GM19023 (cell line): ENCODE measurements around the gene SHMT2.

Source experiments
- ATAC-seq: cut with Tn5 transposase; IDR thresholded peaks from one replicate; pipeline ENCODE4 v1.9.1; 2021; ENCODE audit warnings: mild to moderate bottlenecking, moderate library complexity; ENCODE audit not compliant: unreplicated experiment

Gene SHMT2

DNA sequence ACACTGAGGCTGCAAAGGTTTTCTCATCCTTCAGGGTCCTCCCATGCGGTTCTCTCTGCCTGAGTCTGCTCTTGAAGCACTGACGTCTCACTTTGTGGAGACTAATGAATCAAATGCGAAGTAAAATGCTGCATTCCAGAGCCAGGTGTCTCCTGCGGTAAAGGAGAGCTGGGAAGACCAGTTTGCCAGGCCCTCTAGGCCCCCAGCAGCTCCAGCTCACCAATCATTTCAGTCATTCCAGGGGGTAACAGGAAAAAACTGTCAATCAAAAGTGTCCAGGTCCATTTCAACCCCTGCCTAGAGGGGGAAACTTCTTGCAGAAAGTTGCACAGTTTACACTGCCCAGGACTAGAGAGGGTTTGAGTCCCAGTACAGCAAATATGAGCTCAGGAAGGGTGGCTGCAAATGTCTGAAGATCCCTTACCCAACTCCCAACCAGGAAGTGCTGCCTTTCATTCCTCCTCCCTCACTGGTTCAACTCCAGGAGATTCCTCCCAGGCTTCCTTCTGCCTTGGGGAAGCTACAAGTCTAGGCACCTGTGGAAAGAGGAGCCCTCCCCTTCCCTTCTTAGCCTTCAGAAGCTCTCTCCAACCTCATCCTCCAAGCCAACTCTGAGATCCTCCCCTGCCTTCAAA is 15.6 kb upstream of the SHMT2 start:
- ATAC-seq, result no peak

DNA sequence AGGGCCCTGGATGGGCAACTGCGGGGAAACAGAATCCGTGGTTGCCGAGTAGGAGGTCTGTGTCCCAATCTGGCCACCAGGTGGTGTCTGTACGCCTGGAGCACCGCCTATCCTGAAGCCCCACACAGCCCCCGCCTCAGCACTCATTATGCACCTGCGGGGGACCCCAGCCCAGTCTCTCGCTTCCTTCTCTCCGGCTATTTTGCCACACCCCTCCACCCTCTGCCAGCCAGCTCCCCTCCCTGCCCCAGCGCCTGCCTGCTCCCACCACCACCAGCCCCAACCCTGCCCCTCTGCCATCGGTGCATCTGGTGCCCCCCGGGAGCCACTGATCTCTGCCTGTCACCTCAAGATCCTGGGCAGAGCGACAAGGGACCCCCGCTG is 15.1 kb upstream of the SHMT2 start:
- ATAC-seq, result no peak

GRCh38 chr12:57215065-57215464 is 14.4 kb upstream of the SHMT2 start:
- ATAC-seq, result no peak

DNA sequence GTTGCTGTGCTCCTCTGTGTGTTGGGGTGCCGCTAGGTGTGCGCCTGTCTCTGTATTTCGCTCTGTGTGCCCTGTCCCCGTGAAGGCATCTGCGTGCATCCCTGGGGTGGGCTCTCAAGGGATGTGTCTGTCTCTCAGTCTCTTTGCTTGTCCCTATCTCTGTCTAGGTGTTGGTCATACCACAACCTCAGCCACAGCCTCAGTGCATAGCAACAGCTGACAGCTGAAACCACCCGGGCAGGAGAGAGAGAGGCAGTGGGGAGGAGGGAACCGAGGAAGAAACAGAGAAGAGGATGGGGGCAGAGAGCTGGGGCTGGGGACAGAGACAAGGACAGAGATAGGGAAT is 13.9 kb upstream of the SHMT2 start:
- peak; percentile 46 for ATAC-seq

DNA sequence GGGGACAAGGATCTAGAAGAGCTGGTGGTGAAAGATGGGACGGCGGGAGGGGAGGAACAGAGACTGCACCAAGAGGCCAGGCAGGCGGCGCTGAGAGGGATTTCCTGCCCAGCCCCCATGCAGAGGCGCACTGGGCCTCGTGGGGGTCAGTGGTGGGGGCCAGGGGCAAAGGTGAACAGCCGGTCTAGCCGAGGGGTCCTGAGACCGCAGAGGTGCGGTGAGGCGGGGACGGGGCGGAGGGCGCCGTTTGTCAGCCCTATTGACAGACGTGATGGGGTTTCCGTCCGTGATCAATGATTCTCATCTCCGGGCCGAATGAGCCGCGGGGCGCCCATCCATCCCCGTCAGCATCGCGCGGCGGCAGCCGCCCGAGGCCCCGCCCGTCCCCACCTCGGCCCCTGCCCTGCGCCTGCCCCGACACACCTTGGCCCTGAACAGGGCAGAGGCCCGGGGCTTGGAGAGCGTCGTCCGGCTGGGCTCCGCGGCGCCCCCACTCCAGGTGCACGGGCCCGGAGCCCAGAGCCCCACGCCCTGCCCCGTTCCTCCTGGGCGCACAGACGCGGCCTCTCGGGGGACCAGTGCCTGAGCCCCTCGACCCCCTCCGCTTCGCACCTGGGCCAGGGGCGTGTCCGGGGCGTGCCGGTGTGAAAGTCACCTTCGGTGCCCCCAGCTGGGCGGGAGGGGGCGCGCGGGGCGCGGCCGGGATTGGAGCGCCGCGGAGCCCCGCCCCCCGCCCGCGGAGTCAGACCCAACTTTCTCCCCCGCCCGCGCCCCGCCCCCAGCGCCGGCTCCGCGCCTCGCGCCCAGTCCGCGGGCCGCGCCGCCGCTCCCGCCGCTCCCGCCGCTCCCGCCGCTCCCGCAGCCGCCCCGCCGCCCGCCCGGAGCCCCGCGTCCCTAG is 13.2 kb upstream of the SHMT2 start, which contains the start of gene NXPH4:
Gene NXPH4 (plus strand): TSS at position 781 of the 898 bp plus-strand sequence. CDS start 176 bp downstream, outside the sequence.
- peak; percentile 7 for ATAC-seq

- ATAC-seq, result no peak
Observed at GRCh38 chr12:57216921-57217879, 12.3 kb upstream of the SHMT2 start.

GRCh38 chr12:57218030-57218853 is 11.3 kb upstream of the SHMT2 start:
- no peak for ATAC-seq

DNA sequence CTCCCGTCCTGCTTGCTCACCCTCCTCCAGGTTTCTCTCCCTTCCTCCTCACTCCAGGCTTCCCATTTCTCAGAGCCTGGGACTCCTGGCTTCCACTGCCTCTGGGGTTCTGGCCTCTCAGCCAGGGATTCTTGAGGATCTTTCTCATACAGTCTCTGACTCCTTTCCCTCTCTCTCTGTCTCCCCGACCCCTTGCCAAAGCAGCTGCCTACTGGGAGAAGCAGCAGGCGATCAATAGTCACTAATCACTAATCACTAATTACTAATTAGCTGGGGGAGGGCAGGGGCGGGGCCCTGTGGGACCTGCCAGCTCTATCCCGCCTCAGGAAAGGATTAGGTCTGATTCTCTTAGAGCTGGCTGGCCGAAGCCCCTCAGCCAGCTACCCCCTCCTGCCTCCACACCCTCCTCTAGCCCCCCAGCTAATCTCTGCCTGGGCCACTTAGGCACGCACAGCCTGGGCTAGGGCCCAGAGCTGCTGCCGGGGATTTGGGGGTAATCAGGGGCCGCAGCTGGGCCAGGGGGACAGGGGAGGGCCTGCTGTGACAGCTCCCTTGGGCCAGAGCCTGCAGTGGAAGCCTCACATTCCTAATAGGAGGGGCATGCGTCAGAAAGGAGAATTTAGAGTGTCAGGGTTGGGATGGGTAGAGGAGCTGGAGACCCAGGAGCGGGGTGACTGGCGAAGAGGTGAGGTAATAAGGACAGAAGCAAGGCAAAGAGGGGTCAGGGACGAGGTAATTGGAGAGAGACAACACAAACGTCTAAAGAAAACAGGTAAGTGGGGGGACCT is 10.1 kb upstream of the SHMT2 start:
- no peak for ATAC-seq

- no peak for ATAC-seq
Observed at GRCh38 chr12:57219993-57220754, 9.3 kb upstream of the SHMT2 start.

GRCh38 chr12:57220770-57221168 is 8.7 kb upstream of the SHMT2 start:
- no peak for ATAC-seq

GRCh38 chr12:57221169-57221917 is 8.2 kb upstream of the SHMT2 start:
- ATAC-seq, result no peak

DNA sequence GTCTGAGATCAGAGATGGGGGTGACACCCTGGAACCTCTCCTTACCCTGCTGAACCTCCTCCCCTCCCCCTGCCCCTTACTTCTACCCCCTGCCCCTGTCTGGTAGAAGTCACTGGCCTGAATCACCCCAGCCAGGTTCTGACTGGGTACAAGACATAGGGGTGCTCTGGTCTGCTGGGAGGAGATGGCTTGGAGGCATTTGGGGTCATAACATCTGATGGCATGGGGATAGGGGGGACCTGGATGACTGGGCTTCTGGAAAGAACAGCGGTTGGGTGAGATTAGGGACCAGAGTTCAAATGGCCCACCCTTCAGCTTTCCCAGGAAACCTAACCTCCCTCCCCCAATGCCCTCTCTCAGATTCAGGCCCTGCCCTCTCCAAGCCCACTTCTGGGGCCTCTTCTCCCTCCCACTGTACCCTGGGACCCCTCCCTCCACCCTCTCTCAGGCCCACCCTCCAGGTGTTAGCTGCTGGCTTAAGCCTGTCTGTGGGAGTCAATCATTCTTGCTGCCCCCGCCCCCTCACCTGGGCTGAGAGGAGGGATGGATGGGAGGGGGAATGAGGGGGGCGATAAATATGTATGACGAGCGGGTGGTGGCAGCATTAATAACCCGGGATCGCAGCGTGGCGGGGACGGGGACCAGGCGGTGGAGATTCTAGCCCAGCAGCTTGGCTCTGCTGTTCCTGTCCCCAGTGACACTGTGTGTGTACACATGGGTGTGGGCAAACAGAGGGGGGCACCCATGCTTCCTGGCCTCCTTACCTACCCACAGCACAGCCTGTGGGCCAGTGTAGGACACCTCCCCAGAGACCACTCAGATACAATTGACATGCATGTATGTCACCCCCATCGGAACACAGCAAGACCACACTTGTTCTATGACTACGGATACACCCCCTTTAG is 7.0 kb upstream of the SHMT2 start:
- ATAC-seq, result no peak

- ATAC-seq, result no peak
Observed at GRCh38 chr12:57223191-57224165, 6.0 kb upstream of the SHMT2 start.

DNA sequence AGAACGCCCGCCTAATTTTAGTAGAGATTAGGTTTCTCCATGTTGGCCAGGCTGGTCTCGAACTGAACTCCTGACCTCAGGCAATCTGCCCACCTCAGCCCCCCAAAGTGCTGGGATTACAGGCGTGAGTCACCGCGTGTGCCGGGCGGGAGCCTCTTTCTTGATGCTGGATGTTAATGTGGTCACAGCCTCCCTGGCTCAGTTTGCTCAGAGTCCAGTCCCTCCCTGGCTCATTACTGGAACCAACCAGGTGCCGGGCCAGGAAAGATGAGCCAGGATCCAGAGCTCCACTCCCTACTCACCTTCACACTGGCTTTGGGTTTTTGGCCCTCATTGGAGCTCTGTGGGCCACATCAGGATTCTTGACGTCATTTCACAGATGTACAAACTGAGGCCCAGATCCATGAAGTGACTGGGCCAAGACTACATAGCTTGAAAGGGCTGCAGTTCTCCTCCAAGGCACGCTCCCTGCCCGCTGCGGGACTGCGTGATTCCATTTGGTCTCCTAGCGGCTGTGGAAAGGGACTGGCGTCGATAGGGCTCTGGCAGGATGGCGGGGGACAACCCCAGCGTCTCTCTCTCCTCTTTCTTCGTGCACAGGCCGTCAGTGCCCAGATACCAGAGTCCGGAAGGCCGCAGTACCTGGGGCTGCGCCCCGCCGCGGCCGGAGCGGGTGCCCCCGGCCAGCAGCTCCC is 5.1 kb upstream of the SHMT2 start:
- ATAC-seq, result no peak

DNA sequence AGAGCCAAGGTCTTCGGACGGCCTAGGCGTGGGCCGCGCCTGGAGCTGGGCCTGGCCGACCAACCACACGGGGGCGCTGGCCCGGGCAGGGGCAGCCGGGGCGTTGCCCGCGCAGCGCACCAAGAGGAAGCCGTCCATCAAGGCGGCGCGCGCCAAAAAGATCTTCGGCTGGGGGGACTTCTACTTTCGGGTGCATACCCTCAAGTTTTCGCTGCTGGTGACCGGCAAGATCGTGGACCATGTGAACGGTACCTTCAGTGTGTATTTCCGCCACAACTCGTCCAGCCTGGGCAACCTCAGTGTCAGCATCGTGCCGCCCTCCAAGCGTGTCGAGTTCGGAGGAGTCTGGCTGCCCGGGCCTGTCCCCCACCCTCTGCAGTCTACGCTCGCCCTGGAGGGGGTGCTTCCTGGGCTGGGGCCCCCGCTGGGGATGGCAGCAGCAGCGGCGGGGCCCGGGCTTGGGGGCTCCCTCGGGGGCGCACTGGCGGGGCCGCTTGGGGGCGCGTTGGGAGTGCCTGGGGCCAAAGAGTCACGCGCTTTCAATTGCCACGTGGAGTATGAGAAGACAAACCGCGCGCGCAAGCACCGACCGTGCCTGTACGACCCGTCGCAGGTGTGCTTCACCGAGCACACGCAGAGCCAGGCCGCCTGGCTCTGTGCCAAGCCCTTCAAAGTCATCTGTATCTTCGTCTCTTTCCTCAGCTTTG is 4.4 kb upstream of the SHMT2 start:
- no peak for ATAC-seq
